Putamen (tissue), 1 donor: ENCODE measurements around the gene PALLD.
"Not testable (repeated sequence)": the region's sequence is repeated elsewhere in the genome, so short reads cannot be mapped to it uniquely, and the experiment has no call there.

Source experiments
- DNase-seq: peaks from one replicate; pipeline ENCODE4 v3.0.0-alpha.2; 2016; ENCODE audit warnings: low spot score

The PALLD gene

DNA sequence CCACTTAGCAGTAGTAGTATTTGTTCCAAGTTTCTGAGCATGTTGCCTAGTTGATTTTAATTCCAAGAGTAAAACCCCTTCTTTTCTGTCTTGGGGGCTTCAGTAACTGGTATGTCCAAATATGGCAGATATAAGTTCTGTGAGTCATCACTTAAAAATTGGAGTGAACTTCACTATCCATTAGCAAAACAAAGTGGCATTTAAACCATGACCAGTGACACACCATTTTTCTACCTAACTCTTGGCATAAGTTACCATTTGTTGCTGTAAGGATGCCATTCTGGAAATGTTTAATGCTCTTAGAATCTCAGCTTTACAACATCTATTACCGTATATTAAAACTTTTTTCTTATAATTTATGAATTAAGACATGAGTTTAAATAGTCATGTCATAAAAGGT, 411.2 kb downstream of the PALLD start:
- DNase-seq = no peak

DNA sequence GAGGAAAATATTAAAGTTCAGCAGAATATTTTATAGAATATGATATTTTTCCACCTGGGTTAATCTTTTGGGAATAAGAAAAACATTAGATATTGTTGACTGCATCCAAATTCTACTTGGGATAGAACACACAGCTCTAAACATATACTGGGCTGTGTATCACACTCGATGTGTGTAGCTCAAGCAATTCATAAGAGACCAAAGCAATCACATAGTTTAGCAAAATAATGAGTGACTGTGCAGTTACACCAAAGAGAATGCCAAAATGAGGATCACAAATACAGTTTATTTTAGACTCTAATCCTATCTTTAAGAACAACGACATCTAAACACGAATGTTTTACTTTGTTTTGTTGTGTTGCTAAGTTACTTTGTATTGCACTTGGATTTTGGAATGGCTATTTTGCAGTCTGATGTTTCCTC, 412.0 kb downstream of the PALLD start:
- no peak for DNase-seq

DNA sequence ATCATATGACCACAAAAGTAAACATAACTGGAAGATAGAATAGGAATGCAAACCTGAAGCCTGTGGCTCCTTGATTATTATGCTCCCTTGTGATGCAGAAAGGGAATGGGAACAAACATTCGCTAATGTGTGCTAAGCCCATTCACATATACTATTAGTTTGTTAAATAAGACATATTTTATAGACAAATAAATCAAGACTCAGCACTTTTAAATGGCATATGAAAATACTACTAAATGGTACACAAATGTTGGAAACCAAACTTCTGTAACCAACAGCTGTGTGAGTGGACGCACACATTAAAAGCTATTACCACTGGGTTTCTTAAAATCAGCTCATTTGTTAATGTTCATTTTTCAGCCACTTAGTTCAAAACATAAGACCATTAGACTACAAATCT, 417.2 kb downstream of the PALLD start:
- no peak for DNase-seq

DNA sequence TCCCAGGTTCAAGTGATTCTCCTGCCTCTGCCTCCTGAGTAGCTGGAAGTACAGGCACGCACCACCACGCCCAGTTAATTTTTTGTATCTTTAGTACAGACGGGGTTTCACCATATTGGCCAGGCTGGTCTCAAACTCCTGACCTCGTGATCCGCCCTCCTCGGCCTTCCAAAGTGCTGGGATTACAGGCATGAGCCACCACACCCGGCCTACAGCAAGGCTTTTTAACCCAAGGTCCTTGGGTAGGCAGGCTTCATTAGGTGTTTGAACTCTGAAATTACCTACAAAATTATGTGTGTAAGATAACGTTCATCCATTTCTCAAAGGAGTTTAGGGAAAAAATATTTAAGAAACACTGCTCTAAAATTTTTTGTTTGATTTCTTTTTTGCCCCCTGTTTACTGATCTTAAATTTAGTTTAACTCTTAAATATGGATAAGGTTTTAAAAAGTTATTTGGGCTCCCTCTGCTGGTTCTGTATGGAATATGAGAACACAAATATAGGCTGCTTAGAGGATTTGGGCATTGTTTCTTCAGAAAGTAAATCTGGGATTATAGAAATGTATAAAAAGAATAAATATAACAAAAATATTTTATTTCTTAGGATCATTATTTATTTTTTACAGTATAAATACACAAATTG, 420.4 kb downstream of the PALLD start:
- DNase-seq = peak; percentile 14

DNA sequence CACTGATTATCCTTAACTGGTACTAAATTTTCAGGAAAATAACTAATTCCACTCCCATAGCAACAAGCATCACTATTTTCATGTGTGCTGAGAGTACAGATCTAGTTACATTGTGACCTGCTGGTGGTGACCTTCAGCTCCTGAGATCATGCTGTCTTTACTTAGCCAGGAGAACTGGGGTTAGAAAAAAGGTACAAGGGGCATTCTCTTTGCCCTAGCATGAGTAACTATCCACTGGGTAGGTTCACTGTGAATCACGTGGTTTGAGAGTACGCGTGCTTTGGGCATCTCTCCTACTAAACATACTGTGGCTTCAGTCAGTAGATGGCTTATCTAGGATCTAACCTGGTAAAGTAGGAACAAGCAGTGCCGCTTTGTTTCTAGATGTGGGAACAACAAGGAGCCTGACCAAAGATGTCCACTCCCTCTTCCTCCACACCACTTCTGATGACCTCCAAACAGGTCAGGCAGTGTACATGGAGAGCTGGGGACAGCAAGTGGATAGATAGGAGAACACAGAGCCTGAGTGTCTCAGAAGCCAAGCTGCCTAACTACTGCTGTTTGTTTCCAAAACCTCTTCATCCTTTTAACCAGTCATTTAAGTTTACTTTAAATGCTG, 423.0 kb downstream of the PALLD start:
- DNase-seq = no peak

DNA sequence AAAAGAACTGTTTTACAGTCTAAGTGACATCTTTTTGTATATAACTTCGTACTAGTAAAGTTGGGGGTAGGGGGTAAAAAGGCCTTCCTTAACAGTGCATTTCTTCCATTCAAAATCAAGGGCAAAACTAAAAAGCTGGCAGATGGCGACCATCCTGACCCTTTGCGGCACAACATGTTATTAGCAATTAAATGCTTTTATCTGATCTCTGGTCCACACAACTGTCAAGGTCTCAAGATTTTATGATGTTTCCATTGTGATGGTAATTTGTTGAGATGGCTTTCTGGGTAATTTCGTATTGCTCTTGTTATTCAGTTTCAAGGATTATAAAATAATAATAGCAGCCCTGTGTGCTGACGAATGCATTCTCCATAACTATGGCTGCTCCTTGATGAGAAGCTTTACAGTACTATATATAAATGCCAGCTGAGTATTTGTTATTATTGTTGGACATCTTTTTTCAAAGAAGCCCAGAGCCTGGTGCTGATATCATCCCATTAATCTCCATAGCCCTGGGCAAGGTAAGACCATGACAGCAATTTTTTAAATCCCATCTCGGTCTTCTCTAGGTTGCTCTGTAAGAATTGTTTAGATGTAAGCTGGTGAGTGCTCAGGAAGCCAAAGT, 423.7 kb downstream of the PALLD start:
- DNase-seq = no peak

DNA sequence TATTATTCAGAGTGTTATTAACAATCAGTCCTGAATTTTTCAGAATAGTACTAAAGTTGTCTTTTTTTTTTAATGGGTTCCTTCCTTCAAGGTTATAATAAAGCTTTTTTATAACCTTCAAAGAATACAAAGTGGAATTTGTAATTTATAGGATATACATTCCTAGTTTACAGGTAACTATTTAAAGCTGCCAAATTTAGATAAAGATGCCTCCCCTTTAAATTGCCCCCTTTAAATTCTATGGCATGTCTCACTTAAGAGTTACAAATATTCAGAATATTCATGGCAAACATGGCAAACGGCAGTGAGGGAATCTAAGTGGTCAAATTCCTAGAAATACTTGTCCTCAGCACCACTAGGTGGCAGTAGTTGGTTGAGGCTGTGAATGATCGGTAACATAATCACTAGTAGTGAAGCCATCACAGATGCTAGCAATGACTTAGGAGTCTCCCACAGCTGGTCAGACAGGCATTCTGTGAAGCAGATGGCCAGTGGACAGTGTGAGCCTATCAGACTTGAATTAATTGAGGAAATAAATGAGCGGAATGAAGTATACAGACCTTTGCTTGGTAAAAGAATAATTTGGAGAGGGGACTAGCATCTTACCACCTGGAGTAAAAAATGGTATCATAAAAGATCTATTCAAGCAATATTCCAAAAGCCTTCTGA, 426.8 kb downstream of the PALLD start:
- DNase-seq = peak; percentile 67

DNA sequence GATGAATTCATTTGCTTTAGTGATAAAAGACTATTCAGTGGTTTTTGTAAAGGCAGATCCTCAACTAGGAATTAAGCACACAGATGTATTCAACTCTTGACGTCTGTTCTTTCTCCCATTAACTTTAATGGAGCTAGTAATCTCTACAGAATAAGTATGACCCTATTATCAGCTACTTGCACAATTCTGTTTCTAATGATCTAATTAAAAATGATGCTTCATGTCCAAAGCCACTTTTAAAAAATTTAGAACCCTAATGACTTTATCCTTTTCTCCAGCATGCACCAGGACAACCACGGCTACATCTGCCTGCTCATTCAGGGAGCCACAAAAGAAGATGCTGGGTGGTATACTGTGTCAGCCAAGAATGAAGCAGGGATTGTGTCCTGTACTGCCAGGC, 427.8 kb downstream of the PALLD start:
- no peak for DNase-seq

DNA sequence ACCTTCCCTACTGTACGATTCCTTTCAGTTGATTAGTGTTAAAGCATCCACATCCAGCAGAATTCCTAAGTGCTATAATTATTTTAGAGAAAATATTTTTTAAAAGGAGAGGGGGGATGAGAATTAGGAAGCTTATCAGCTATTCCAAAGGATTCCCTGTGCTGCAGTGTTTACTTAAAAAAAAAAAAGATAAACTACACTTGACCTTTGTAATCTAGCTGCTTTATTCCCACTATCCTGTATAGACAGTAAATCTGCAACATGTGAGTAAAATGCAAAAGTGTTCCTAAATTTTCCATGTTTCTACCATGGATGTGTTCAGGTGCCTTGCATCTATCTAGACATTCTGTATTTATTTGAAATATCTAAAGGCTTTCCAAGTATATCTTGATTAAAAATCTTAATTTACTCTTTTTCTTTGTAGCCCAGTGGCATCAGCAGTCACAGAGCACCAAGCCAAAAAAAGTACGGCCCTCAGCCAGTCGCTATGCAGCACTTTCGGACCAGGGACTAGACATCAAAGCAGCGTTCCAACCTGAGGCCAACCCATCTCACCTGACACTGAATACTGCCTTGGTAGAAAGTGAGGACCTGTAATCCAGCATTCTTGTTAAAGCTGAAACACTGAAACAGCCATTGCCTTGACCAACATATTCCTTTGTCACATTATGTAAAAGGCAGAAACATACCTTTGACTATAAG, 429.1 kb downstream of the PALLD start:
- no peak for DNase-seq

DNA sequence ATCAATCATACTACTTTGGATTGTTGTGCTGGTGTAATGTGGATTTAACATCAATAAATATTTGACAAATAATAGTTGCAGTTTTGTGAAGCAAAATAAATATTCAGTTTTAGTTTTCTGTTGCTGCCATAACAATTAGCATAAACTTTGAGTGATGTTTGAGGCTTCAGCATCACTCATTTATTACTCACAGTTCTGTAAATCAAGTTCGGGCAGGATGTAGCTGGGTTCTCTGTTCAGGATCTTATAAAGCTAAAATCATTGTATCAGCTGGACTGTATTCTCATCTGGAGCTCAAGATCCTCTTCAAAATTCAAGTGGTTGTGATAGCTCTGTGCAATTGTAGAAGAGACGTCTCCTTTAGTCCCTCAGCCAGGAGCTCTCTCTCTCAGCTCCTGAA, 431.5 kb downstream of the PALLD start:
- DNase-seq = no peak

DNA sequence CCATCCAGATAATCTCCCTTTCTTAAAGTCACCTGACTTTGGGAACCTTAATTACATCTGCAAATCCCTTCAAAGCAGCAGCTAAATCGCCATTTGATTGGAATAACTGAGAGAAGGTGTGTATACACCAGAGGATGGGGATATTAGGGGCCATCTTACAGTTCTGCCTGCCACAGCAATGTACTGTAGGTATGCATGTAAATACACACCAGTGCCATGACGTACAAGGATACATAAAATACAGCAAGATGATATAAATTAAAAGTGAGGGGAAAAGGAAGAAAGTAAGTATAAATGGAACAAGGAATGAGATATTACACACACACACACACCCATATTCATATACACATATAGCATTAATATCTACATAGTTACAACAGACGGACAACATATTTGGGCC, 432.0 kb downstream of the PALLD start:
- DNase-seq = no peak

DNA sequence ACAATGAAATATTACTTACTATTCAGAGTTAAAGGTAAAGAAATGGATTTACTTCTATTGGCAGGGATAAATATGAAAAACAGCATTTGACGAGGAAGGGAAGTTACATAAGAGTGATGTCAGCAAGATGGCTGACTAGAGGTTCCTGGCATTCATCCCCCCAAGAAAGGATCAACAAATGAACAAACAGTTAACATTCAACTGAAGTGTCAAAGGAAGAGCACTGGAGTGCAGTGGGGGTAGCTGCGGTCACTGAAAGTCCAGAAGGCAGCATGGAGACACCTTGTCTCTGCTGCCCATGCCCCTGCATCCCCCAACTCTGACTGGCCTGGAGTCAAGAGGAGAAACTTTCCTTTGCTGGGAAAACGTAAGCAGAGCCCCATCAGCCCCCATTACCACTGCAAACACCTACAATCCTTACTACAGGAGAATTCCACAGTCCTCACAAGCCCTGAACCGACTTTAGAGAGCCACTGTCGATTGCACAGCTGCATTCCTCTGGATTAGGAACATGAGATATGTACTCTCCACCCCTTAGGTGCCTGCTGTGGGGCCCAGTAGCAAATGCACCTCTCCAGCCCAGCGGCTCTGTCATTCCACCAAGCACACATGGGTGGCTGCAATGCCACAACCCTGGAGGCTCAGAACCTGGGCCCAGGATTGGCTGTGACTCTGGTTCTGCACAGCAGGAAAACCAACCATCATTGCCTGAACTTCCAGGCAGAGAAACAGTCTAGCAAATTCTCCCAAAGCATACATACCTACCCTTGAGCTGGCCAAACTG, 433.8 kb downstream of the PALLD start:
- DNase-seq = no peak

DNA sequence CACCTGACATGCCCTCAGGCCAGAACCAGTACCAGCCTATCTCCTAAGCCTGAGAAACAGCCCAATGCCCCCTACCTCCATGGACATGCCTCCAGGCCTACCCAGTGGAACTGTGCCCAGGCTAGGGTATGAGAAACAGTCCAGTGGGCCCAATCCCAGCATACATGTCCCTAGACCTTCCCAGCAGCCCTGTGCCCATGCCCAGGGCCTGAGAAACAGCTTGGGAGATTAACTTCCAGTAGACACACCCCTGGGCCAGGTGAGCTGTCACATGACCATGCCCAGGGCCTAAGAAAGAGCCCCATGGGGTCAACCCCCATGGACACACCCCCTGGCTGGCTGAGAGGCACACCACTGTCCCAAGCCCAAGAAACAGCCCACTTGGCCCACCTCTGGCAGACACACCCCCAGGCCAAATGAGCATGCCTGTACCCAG, 434.4 kb downstream of the PALLD start:
- no peak for DNase-seq

DNA sequence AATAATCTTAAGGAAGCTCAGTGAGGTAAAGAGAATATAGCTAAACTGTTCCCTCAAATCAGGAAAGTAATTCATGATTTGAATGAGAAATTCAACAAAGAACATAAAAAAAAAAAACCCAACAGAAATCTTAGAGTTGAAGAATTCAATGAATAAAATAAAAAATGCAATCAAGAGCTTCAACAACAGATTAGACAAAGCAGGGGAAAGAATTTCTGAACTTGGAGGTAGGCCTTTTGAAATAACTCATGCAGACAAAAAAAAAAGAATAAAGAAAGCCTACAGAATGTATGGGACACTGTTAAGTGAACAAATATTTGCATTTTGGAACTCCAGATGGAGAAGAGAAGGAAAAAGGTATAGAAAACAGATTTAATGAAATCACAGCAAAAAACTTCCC, 435.3 kb downstream of the PALLD start:
- no peak for DNase-seq

DNA sequence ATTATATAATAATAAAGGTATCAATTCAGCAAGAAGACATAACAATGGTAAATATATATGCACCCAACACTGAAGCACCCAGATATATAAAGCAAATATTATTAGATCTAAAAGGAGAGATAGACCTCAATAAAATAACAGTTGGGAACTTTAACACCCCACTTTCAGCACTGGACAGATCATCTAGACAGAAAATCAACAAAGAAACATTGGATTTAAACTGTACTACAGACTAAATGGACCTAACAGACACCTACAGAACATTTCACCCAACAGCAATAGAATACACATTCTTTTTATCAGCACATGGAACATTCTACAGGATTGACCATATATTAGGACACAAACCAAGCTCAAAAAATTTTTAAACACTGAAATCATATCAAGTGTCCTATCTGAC, 436.6 kb downstream of the PALLD start:
- no peak for DNase-seq

DNA sequence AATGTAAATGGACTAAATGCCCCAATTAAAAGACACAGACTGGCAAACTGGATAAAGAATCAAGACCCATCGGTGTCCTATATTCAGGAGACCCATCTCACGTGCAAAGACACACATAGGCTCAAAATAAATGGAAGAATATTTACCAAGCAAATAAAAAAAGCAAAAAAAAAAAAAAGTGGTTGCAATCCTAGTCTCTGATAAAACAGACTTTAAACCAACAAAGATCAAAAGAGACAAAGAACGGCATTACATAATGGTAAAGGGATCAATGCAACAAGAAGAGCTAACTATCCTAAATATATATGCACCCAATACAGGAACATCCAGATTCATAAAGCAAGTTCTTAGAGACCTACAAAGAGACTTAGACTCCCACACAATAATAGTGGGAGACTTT, 440.6 kb downstream of the PALLD start:
- not testable (repeated sequence) for DNase-seq

DNA sequence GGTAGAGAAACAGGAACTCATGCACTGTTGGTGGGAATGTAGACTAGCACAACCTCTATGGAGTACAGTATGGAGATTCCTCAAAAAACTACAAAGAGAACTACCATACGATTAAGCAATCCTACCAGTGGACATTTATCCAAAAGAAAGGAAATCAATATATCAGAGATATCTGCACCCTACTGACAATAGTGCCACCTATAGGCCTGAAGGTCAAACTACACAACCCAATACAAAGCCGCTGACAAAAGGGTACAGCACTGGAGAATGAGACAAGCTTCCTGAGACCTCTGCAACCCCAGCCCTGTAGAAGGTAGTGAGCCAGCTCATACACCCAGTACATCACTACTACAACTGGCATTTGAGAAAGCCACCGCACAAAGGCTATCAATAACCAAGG, 446.1 kb downstream of the PALLD start:
- no peak for DNase-seq

DNA sequence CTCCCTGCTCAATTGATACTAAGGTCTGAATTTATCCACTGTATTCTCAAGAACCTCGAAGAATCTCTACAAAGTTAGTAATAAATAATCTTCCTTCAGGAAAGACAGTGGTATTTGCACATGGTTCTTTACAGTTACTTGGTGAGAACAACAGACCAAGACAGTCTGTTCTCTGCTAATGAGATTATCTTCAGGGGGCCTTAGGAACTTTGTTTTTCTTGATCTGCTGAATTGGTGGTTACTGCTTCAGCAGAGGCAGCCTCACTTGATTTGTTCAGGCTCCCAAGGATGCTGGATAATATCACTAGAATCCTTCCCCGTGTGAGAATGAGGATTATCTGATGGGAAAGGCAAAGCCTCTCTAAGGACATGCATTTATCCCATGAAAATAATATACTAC, 448.4 kb downstream of the PALLD start:
- no peak for DNase-seq

DNA sequence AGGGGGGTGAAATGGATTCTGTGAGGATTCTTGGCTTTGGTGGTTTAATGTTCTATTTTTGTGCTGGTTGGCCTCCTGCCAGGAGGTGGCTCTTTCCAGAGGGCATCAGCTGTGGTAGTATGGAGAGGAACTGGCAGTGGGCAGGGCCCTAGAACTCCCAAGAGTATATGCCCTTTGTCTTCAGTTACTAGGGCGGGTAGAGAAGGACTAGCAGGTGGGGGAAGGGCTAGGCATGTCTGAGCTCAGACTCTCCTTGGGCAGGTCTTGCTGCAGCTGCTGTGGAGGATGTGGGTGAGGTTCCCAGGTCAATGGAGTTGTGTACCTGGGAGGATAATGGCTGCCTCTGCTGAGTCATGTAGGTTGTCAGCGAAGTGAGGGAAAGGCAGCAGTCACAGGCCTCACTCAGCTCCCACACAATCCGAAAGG, 456.0 kb downstream of the PALLD start:
- not testable (repeated sequence) for DNase-seq

DNA sequence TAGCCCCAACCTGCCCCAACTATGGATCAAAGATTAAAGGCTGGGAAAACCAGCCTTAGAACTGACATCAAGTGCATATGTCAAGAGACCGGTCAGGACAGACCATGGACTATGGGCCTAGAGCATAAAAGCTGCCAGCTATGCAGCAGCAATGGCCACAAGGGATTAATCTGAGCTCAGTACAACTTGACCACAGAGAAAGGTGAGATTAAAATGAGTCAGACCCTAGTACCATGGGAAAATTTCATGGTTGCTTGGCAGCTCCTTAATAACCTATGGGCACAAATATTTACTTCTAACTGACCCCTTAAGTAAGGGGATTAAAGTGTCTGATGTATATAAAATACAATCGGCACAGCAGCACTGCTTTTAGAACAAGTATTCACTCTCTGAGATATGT, 458.8 kb downstream of the PALLD start:
- DNase-seq = no peak

DNA sequence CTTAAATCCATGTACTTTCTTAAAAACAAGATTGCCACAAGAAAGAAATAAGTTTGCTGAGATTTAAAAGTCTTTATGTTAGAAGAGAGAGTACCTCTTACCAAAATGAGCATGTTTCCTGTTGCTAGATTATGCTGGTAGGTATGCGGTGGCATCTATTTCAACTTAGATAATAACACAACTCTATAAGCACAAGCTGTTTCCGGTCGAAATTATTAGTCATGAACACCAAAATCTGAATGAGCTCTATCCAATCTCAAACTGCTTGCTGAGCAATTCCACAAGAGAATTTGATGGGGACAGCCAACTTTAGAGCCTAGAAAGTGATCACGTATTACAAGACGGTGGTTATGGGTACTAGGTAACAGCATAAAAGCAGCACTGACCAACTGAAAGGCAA, 463.9 kb downstream of the PALLD start:
- no peak for DNase-seq

DNA sequence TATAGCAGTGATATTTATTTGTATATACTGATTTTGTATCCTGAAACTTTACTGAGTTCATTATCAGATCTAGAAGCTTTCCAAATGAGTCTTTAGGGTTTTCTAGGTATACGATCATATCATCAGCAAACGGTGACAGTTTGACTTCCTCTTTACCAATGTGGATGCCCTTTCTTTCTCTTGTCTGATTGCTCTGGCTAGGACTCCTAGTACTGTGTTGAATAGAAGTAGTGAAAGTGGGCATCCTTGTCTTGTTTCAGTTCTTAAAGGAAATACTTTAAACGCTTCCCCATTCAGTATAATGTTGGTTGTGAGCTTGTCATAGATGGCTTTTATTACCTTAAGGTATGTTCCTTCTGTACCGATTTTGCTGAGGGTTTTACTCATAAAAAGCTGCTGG, 475.7 kb downstream of the PALLD start:
- no peak for DNase-seq
